Karpas-422 (cell line): ENCODE data around the gene HIVEP3. TPM values are rescaled to one million over a fixed set of nuclear protein-coding genes. Genes with fewer than 3 reads are reported as not detected.

Experiments
- DNase-seq: peaks from one replicate; pipeline ENCODE4 v3.0.0-alpha.2; 2015
- H2AFZ ChIP-seq: fragments of 200-600 bp; sonication (generic); 2 replicates; pipeline ENCODE4 v1.6.1; 2014; ENCODE audit warnings: antibody characterized with exemption, low read length, mixed read lengths
- H3K27ac ChIP-seq: fragments of 200-600 bp; sonication (generic); 2 replicates; pipeline ENCODE4 v1.5.1; 2014; ENCODE audit warnings: mild to moderate bottlenecking, low read length, moderate library complexity
- H3K27me3 ChIP-seq: fragments of 200-600 bp; sonication (generic); 2 replicates; pipeline ENCODE4 v1.6.1; 2014; ENCODE audit warnings: low read length, mixed read lengths
- H3K36me3 ChIP-seq: fragments of 200-600 bp; sonication (generic); 2 replicates; pipeline ENCODE4 v1.6.1; 2014; ENCODE audit warnings: low read length, mixed read lengths; ENCODE audit not compliant: insufficient read depth
- H3K4me1 ChIP-seq: fragments of 200-600 bp; sonication (generic); 2 replicates; pipeline ENCODE4 v1.6.1; 2014; ENCODE audit warnings: mild to moderate bottlenecking, low read length, mixed read lengths
- H3K4me2 ChIP-seq: fragments of 200-600 bp; sonication (generic); 2 replicates; pipeline ENCODE4 v1.6.1; 2014; ENCODE audit warnings: low read length, low read depth, mild to moderate bottlenecking; ENCODE audit not compliant: poor library complexity, severe bottlenecking
- H3K4me3 ChIP-seq: fragments of 200-600 bp; sonication (generic); 2 replicates; pipeline ENCODE4 v1.5.1; 2014; ENCODE audit warnings: mild to moderate bottlenecking, antibody characterized with exemption, low read length, mixed read lengths
- H3K79me2 ChIP-seq: fragments of 200-600 bp; sonication (generic); 2 replicates; pipeline ENCODE4 v1.6.1; 2014; ENCODE audit warnings: mild to moderate bottlenecking, low read length, mixed read lengths
- H3K9ac ChIP-seq: fragments of 200-600 bp; sonication (generic); 2 replicates; pipeline ENCODE4 v1.6.0; 2014; ENCODE audit warnings: low read length
- H3K9me2 ChIP-seq: fragments of 200-600 bp; sonication (generic), shearing (Covaris generic); replicated peaks from 2 replicates; pipeline ENCODE4 v1.6.0; 2014; ENCODE audit warnings: mild to moderate bottlenecking, low read length, moderate library complexity; ENCODE audit not compliant: insufficient read depth
- H3K9me3 ChIP-seq: fragments of 300-700, 200-600 bp; sonication (generic); 2 replicates; pipeline ENCODE4 v1.6.1; 2014; ENCODE audit warnings: low read length, mixed read lengths
- H4K20me1 ChIP-seq: fragments of 200-600 bp; sonication (generic); 2 replicates; pipeline ENCODE4 v1.6.1; 2014; ENCODE audit warnings: mild to moderate bottlenecking, antibody characterized with exemption, low read length, low read depth; ENCODE audit not compliant: insufficient read depth
- total RNA-seq: library from RNA; depleted of rRNA; stranded (reverse); fragments of >200 nt; shearing (Covaris generic); gene quantifications from 2 replicates; pipeline ENCODE4 v1.2.3, GENCODE V29; 2014; ENCODE audit warnings: low replicate concordance

The HIVEP3 gene
- total RNA-seq, 1 experiment from 2014 or later, result 1.3 TPM

DNA sequence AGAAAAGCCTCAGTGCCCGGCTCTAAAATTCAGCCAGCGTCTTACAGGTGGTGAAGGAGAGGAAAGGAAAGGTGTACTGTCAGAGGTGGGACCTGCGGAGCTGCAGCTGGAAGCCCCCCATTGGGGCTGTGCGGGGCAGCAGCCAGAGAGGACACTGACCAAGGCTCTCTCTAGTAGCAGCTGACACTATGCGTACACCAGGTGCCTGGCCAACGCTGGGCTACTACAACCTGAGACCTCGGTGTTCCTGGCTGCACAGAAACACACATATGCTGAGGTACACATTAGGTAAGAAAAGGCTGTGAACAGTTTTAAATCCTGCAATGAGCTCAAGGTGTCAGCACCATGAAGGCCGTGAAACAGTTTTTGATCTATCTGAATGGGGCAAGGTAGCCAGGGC is 378.7 kb downstream of the HIVEP3 start:
- Histone ChIP-seq H3K9ac (no peak overlapping the region), H3K9me3 (no peaks in the 10 kb centered on the region; the same call in 1 of the 2 replicates), H3K27ac (no peak overlapping the region), H3K4me2 (no peak overlapping the region), H3K9me2 (no peaks in the 10 kb centered on the region), H3K27me3 (no peaks in the 10 kb centered on the region), H3K4me3 (no peak overlapping the region), H2AFZ (no peak overlapping the region), H4K20me1 (no peaks in the 10 kb centered on the region; the same call in 1 of the 2 replicates), H3K36me3 (no peaks in the 10 kb centered on the region), H3K79me2 (no peaks in the 10 kb centered on the region), H3K4me1 (peaks cover 50% of the 10 kb centered on the region)
- DNase-seq, result no peak

DNA sequence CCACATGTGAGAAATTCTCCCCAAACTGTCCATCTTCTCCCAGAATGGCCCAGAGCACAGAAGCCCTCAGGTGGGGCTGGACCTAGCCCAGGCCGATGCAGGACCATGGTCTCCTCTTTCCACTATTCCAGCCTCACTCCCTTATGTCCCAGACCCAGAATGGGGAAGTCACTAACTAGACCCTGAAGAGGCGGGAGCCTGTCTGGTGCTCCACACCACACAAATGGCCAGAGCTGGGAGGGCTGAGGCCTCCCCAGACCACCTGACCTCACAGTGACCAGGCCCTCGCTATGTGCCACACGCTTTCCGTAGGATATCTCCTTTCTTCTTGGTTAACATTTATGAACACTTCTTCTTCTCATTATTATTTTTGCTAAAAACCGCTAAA is 379.3 kb downstream of the HIVEP3 start:
- H3K79me2 ChIP-seq, result no peaks in the 10 kb centered on the region
- H3K9me2 ChIP-seq, result no peaks in the 10 kb centered on the region
- no peak overlapping the region for H3K9ac ChIP-seq
- H3K9me3 ChIP-seq, result no peaks in the 10 kb centered on the region
- peaks cover 50% of the 10 kb centered on the region for H3K4me1 ChIP-seq
- H3K4me2 ChIP-seq, result no peak overlapping the region
- H3K27ac ChIP-seq, result no peak overlapping the region
- H3K27me3 ChIP-seq, result no peaks in the 10 kb centered on the region
- H3K36me3 ChIP-seq, result no peaks in the 10 kb centered on the region
- H2AFZ ChIP-seq, result no peak overlapping the region
- no peak for DNase-seq
- no peak overlapping the region for H3K4me3 ChIP-seq
- H4K20me1 ChIP-seq, result no peaks in the 10 kb centered on the region; the same call in 1 of the 2 replicates

DNA sequence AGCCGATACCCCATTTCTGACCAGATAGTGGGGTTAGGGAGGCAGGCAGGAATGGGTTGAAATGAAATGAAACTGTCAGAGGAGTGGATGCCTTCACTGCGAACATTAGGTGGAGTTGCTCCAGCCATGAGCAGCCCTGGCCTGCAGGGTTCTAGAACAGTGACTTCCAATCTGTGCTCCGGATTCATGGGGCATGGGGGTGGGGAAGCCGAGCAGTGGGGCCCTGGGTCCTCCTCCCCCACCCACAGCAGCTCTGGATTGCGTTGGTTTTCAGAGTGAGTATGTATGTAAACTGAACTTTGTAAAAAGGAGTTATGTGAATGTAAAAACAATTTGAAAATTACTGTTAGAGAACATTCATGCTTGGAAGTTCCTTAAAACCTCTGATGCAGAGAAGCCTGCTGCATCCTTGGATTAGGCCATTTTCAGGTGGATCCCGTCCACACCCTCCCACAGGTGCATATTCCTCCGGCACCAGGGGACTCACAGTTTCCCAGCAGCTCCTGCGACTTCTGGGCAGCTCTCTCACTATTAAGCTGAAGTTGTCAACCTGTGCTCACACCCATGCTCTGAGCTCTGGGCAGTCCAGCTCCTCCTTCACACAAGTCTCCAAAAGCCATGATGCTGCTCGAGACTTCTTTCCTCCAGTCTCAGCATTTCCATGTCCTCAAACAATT is 379.8 kb downstream of the HIVEP3 start:
- peak overlapping the region; percentile 35; the same call in 1 of the 2 replicates for H3K9ac ChIP-seq
- H3K4me2 ChIP-seq, result peak overlapping the region; percentile 86
- H3K27me3 ChIP-seq, result no peaks in the 10 kb centered on the region
- no peaks in the 10 kb centered on the region for H3K79me2 ChIP-seq
- H3K4me3 ChIP-seq, result peak overlapping the region; percentile 67; the same call in 1 of the 2 replicates
- no peaks in the 10 kb centered on the region; the same call in 1 of the 2 replicates for H4K20me1 ChIP-seq
- DNase-seq, result no peak
- peak overlapping the region; percentile 91 for H3K27ac ChIP-seq
- H3K9me3 ChIP-seq, result no peaks in the 10 kb centered on the region
- peaks cover 50% of the 10 kb centered on the region for H3K4me1 ChIP-seq
- H3K9me2 ChIP-seq, result no peaks in the 10 kb centered on the region
- H2AFZ ChIP-seq, result no peak overlapping the region
- H3K36me3 ChIP-seq, result no peaks in the 10 kb centered on the region

DNA sequence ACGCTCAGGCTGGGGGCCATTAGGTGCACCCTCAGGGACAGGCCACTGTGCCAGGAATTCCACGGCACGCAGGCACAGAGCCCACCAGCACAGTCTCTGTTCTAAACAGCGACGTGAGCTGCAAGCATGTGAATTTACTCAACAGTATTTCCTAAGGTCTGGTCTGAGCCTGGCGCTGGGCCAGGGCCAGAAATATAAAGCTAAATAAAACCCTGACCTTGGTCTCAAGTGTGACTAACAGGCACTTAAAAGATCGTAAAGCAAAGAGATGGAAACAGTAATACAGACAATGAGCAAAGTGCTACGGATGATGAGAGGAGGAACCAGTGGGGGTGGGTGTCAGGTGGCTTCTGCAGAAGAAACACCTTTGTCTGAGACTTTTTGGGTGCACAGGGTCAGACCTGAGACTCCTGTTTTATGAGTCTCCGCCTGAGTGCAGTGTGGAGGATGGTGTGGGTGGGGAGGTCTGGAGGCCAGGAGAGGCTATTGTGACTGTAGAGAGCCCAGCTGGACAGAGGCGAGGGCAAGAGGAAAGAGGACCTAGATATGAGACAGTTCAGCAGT is 380.9 kb downstream of the HIVEP3 start:
- peaks cover 45% of the 10 kb centered on the region for H3K4me1 ChIP-seq
- DNase-seq, result peak; percentile 96
- H4K20me1 ChIP-seq, result no peaks in the 10 kb centered on the region; the same call in 1 of the 2 replicates
- no peaks in the 10 kb centered on the region for H3K9me3 ChIP-seq
- no peaks in the 10 kb centered on the region for H3K9me2 ChIP-seq
- H3K4me2 ChIP-seq, result peak overlapping the region; percentile 86
- no peaks in the 10 kb centered on the region for H3K36me3 ChIP-seq
- H3K27ac ChIP-seq, result peak overlapping the region; percentile 91
- no peaks in the 10 kb centered on the region for H3K27me3 ChIP-seq
- H3K79me2 ChIP-seq, result no peaks in the 10 kb centered on the region
- peak overlapping the region; percentile 65 for H3K9ac ChIP-seq
- peak overlapping the region; percentile 67 for H3K4me3 ChIP-seq
- H2AFZ ChIP-seq, result no peak overlapping the region

DNA sequence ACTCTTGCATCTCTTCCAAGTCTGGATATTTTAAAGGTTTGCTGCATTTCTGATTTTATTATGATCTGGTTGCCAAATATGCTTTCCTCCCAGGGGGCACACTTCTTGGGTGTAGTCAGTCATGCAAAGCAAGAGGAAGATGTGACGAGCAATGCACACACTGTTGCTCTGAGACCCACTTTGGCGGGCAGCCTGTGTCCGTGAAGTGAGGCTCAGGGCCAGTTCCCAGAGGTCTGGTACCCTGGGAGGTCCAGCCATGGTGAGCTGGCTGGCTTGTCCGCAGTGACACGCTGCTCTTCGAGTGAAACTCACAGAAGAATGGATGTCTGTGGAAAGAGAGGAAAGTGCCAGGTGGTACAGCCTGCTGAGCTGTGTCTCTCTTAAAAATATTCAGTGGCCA is 381.5 kb downstream of the HIVEP3 start:
- H2AFZ ChIP-seq, result no peak overlapping the region
- no peaks in the 10 kb centered on the region for H3K79me2 ChIP-seq
- H3K27ac ChIP-seq, result peak overlapping the region; percentile 91
- no peaks in the 10 kb centered on the region for H3K9me3 ChIP-seq
- H4K20me1 ChIP-seq, result no peaks in the 10 kb centered on the region; the same call in 1 of the 2 replicates
- peak overlapping the region; percentile 67 for H3K4me3 ChIP-seq
- peak overlapping the region; percentile 86 for H3K4me2 ChIP-seq
- H3K9me2 ChIP-seq, result no peaks in the 10 kb centered on the region
- DNase-seq, result peak; percentile 90
- no peaks in the 10 kb centered on the region for H3K36me3 ChIP-seq
- peaks cover 45% of the 10 kb centered on the region for H3K4me1 ChIP-seq
- no peaks in the 10 kb centered on the region for H3K27me3 ChIP-seq
- H3K9ac ChIP-seq, result peak overlapping the region; percentile 65

DNA sequence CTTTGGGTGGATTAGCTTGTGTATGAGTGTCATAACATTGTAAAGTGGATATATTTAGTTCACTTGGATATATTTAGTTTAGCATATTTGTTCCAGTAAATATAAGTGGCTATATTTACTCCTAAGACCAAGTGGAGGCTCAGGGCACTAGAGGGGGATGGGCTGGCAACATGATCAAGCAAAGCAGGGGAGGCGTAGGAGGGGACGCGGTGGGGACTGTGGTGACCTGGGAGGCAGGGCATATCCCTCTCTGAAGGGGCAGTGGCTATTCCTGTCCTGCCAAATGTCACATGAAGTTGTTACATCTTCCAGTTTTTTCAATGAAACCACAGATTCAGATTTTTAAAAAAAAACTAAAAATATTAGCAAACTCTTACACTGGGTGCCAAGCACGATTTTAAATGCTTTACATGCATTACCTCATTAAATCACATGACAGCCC is 382.3 kb downstream of the HIVEP3 start:
- Histone ChIP-seq H3K4me3 (peak overlapping the region; percentile 67; the same call in 1 of the 2 replicates), H3K9me2 (no peaks in the 10 kb centered on the region), H3K4me1 (peaks cover 45% of the 10 kb centered on the region), H3K9me3 (no peaks in the 10 kb centered on the region), H4K20me1 (no peaks in the 10 kb centered on the region; the same call in 1 of the 2 replicates), H3K27ac (no peak overlapping the region; the same call in 1 of the 2 replicates), H2AFZ (no peak overlapping the region), H3K79me2 (no peaks in the 10 kb centered on the region), H3K9ac (no peak overlapping the region), H3K36me3 (no peaks in the 10 kb centered on the region), H3K4me2 (peak overlapping the region; percentile 86), H3K27me3 (no peaks in the 10 kb centered on the region)
- DNase-seq, result no peak

DNA sequence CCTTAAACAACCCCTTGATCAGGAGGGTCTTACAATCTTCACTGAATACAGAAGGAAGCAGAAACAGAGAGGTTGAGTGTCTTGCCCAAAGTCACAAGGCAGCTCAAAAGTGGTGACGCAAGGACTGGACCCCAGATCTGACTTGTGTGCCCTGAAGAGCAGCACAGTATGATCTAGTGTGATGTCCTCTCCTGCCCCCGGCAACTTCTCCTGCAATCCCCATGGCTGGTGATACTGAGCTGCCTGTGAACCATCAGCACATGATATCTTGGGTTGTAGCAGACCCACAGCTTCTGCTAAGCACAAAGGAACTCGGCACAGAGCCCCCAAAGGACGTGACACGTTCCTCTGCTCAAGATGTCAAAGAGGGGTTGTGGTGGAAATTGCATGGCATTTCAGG is 383.0 kb downstream of the HIVEP3 start:
- no peak for DNase-seq
- H3K4me2 ChIP-seq, result no peak overlapping the region
- peaks cover 39% of the 10 kb centered on the region for H3K4me1 ChIP-seq
- H3K27ac ChIP-seq, result no peak overlapping the region
- H3K9ac ChIP-seq, result no peak overlapping the region
- no peaks in the 10 kb centered on the region for H3K9me2 ChIP-seq
- no peak overlapping the region for H2AFZ ChIP-seq
- no peaks in the 10 kb centered on the region for H3K27me3 ChIP-seq
- no peaks in the 10 kb centered on the region; the same call in 1 of the 2 replicates for H4K20me1 ChIP-seq
- H3K4me3 ChIP-seq, result no peak overlapping the region
- no peaks in the 10 kb centered on the region for H3K36me3 ChIP-seq
- no peaks in the 10 kb centered on the region for H3K79me2 ChIP-seq
- no peaks in the 10 kb centered on the region for H3K9me3 ChIP-seq

DNA sequence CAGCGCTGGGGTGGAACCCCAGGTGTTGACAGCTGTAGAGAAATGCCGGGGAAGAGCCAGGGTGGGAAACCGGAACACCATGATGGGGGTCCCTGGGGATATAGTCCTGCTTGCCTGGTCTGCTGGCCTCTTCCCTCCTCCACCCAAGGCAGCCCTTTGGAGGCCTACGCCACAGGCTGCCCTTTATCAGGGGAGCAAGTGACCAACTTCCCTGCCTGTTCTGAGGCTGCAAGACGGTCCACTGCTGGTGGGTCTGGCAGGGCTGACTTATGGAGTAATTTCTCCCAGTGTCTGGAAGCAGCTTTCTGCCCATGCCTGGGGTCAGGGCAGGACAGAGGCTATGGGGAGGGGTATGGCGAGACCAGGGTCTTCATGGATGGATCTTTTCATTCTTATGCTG is 383.4 kb downstream of the HIVEP3 start:
- H4K20me1 ChIP-seq, result no peaks in the 10 kb centered on the region; the same call in 1 of the 2 replicates

More for the DNA sequence above, 383.4 kb downstream of the HIVEP3 start:
- no peak overlapping the region for H3K4me2 ChIP-seq
- H3K4me1 ChIP-seq, result peaks cover 39% of the 10 kb centered on the region
- no peak overlapping the region for H3K4me3 ChIP-seq
- no peaks in the 10 kb centered on the region for H3K27me3 ChIP-seq
- no peaks in the 10 kb centered on the region for H3K9me2 ChIP-seq
- H2AFZ ChIP-seq, result no peak overlapping the region
- H3K9ac ChIP-seq, result no peak overlapping the region
- no peaks in the 10 kb centered on the region for H3K79me2 ChIP-seq
- DNase-seq, result no peak
- H3K9me3 ChIP-seq, result no peaks in the 10 kb centered on the region
- H3K36me3 ChIP-seq, result no peaks in the 10 kb centered on the region
- no peak overlapping the region for H3K27ac ChIP-seq
